SK-N-SH (cell line): ENCODE data around the gene LYZ. TPM values are rescaled to one million over a fixed set of nuclear protein-coding genes. Genes with fewer than 3 reads are reported as not detected.

ENCODE experiments used
- CTCF ChIA-PET: fragments of 300-600, 350-600 bp; formaldehyde crosslinking; extraction: SDS; loops from one replicate; lab custom pipeline; 2021; lab: Yijun Ruan, JAX
- POLR2A ChIA-PET: fragments of 350-600 bp; sonication (Branson Sonifier 250); formaldehyde crosslinking; extraction: SDS; loops from one replicate; lab custom pipeline; 2020; ENCODE audit warnings: antibody characterized with exemption, inconsistent platforms; lab: Yijun Ruan, JAX
- DNase-seq: peaks from one replicate; pipeline ENCODE4 v3.0.0; 2012
- H2AFZ ChIP-seq: fragments of 200-600 bp; sonication (generic); 2 replicates; pipeline ENCODE4 v1.8.1; 2016; ENCODE audit warnings: antibody characterized with exemption, mild to moderate bottlenecking, low read depth
- H3F3A ChIP-seq: fragments of 200-600 bp; sonication (generic); replicated peaks from 2 replicates; pipeline ENCODE3; 2016; ENCODE audit warnings: antibody characterized with exemption, mild to moderate bottlenecking; ENCODE audit not compliant: insufficient read depth
- H3K27ac ChIP-seq, 2 experiments: fragments of 200-500 bp in 1 of 2; fragments of 200-600 bp in 1 of 2; sonication (Bioruptor generic) in 1 of 2; sonication (generic), shearing (Covaris generic) in 1 of 2; 2 replicates each; pipeline versions ENCODE4 v1.5.1 to v1.6.1; 2014 to 2016; ENCODE audit warnings: low read depth in 2 of 2, inconsistent platforms in 1 of 2, low read length in 1 of 2, mild to moderate bottlenecking in 1 of 2, mixed read lengths in 1 of 2
- H3K27me3 ChIP-seq: fragments of 200-600 bp; sonication (generic), shearing (Covaris generic); 2 replicates; pipeline ENCODE4 v1.6.1; 2016; ENCODE audit warnings: mixed run types; ENCODE audit not compliant: insufficient read depth
- H3K36me3 ChIP-seq, 2 experiments: fragments of 200-500 bp in 1 of 2; fragments of 200-600 bp in 1 of 2; sonication (Bioruptor generic) in 1 of 2; sonication (generic) in 1 of 2; replicated peaks in 1 of 2; 2 replicates each; pipeline versions ENCODE3 to v1.5.1; 2014 to 2016; ENCODE audit warnings: low read length in 1 of 2, mild to moderate bottlenecking in 1 of 2; ENCODE audit not compliant: insufficient read depth in 2 of 2, control insufficient read depth in 1 of 2
- H3K4me1 ChIP-seq, 2 experiments: fragments of 200-500 bp in 1 of 2; fragments of 200-600 bp in 1 of 2; sonication (Bioruptor generic) in 1 of 2; sonication (generic), shearing (Covaris generic) in 1 of 2; 2 replicates each; pipeline versions ENCODE4 v1.5.1 to v1.6.1; 2014 to 2016; ENCODE audit warnings: low read depth in 1 of 2, low read length in 1 of 2, mixed run types in 1 of 2; ENCODE audit not compliant: insufficient read depth in 2 of 2, control insufficient read depth in 1 of 2
- H3K4me2 ChIP-seq: fragments of 200-600 bp; sonication (generic), shearing (Covaris generic); 2 replicates; pipeline ENCODE4 v1.6.1; 2017; ENCODE audit warnings: mixed run types
- H3K4me3 ChIP-seq, 2 experiments: fragments of 200-500 bp in 1 of 2; fragments of 200-600 bp in 1 of 2; sonication (Bioruptor generic) in 1 of 2; sonication (generic), shearing (Covaris generic) in 1 of 2; 2 replicates each; pipeline versions ENCODE4 v1.5.1 to v1.8.1; 2014 to 2016; ENCODE audit warnings: low read depth in 2 of 2, inconsistent platforms in 1 of 2, low read length in 1 of 2, mild to moderate bottlenecking in 1 of 2, mixed read lengths in 1 of 2, moderate library complexity in 1 of 2
- H3K79me2 ChIP-seq: fragments of 200-600 bp; sonication (generic); 2 replicates; pipeline ENCODE4 v1.8.1; 2017; ENCODE audit warnings: mild to moderate bottlenecking; ENCODE audit not compliant: insufficient read depth
- H3K9ac ChIP-seq: fragments of 200-600 bp; sonication (generic); 2 replicates; pipeline ENCODE4 v1.6.1; 2017; ENCODE audit warnings: mixed run types
- H3K9me2 ChIP-seq: fragments of 200-600 bp; sonication (generic); 2 replicates; pipeline ENCODE4 v1.6.1; 2017; ENCODE audit warnings: mixed run types
- H3K9me3 ChIP-seq: fragments of 200-600 bp; sonication (generic); 2 replicates; pipeline ENCODE4 v1.6.1; 2017; ENCODE audit warnings: mixed run types, mild to moderate bottlenecking, moderate library complexity
- H4K20me1 ChIP-seq: fragments of 200-600 bp; sonication (generic); 2 replicates; pipeline ENCODE4 v1.6.1; 2017; ENCODE audit warnings: mild to moderate bottlenecking, mixed run types; ENCODE audit not compliant: insufficient read depth
- CHD2 ChIP-seq: fragments of 150-350 bp; IDR thresholded peaks from 2 replicates; pipeline ENCODE4 v1.6.1; 2018; ENCODE audit warnings: low read length; ENCODE audit not compliant: partially characterized antibody
- ELF1 ChIP-seq: IDR thresholded peaks from 2 replicates; pipeline ENCODE4 v1.4.0; 2012
- EZH2phosphoT487 ChIP-seq: fragments of 200-600 bp; sonication (generic); IDR thresholded peaks from 2 replicates; pipeline ENCODE4 v1.6.1; 2017; ENCODE audit warnings: low read depth, mixed run types, mild to moderate bottlenecking, antibody characterized with exemption, moderate library complexity, borderline replicate concordance
- FOXM1 ChIP-seq: IDR thresholded peaks from 2 replicates; pipeline ENCODE4 v1.4.0; 2012; ENCODE audit warnings: low read depth, mild to moderate bottlenecking
- GATA2 ChIP-seq: sonication (generic); formaldehyde crosslinking; IDR thresholded peaks from 2 replicates; pipeline ENCODE4 v1.5.0; 2020; ENCODE audit warnings: mild to moderate bottlenecking, missing genetic modification reagents
- IRF3 ChIP-seq: fragments of 150-350 bp; IDR thresholded peaks from 2 replicates; pipeline ENCODE4 v1.6.1; 2016; ENCODE audit warnings: mild to moderate bottlenecking, low read depth, low read length
- JUND ChIP-seq: IDR thresholded peaks from 2 replicates; pipeline ENCODE4 v1.4.0; 2012
- MAX ChIP-seq: IDR thresholded peaks from 2 replicates; pipeline ENCODE4 v1.4.0; 2012; ENCODE audit warnings: low read depth
- MEF2A ChIP-seq: IDR thresholded peaks from 2 replicates; pipeline ENCODE4 v1.4.0; 2012; ENCODE audit warnings: low read depth, borderline replicate concordance
- NFIC ChIP-seq: IDR thresholded peaks from 2 replicates; pipeline ENCODE4 v1.4.0; 2012; ENCODE audit warnings: borderline replicate concordance
- PBX3 ChIP-seq: IDR thresholded peaks from 2 replicates; pipeline ENCODE4; 2012
- POLR2AphosphoS5 ChIP-seq: IDR thresholded peaks from 2 replicates; pipeline ENCODE4 v1.6.1; 2012; ENCODE audit warnings: low read depth, low read length
- RAD21 ChIP-seq: IDR thresholded peaks from 2 replicates; pipeline ENCODE4 v1.6.1; 2012; ENCODE audit warnings: mild to moderate bottlenecking, low read length
- RCOR1 ChIP-seq: fragments of 150-350 bp; IDR thresholded peaks from 2 replicates; pipeline ENCODE4 v1.6.1; 2017; ENCODE audit warnings: antibody characterized with exemption, low read length
- RFX5 ChIP-seq: IDR thresholded peaks from 2 replicates; pipeline ENCODE4 v1.6.1; 2012; ENCODE audit warnings: mild to moderate bottlenecking, improper control_type of control experiment, low read length
- RXRA ChIP-seq: IDR thresholded peaks from 2 replicates; pipeline ENCODE4 v1.4.0; 2012; ENCODE audit warnings: low read depth, mild to moderate bottlenecking, borderline replicate concordance
- SMC3 ChIP-seq: IDR thresholded peaks from 2 replicates; pipeline ENCODE4 v1.6.1; 2012; ENCODE audit warnings: low read depth, low read length, improper control_type of control experiment
- TCF12 ChIP-seq: IDR thresholded peaks from 2 replicates; pipeline ENCODE4 v1.4.0; 2012
- TEAD4 ChIP-seq: IDR thresholded peaks from 2 replicates; pipeline ENCODE4 v1.4.0; 2012; ENCODE audit warnings: mild to moderate bottlenecking, borderline replicate concordance; ENCODE audit not compliant: insufficient read depth
- USF2 ChIP-seq: fragments of 150-350 bp; IDR thresholded peaks from 2 replicates; pipeline ENCODE4 v1.6.1; 2017; ENCODE audit warnings: antibody characterized with exemption, low read length, low read depth, borderline replicate concordance
- YY1 ChIP-seq: IDR thresholded peaks from 2 replicates; pipeline ENCODE4 v1.4.0; 2012; ENCODE audit warnings: low read depth, mild to moderate bottlenecking
- ZBTB33 ChIP-seq: IDR thresholded peaks from 2 replicates; pipeline ENCODE4 v1.4.0; 2012; ENCODE audit warnings: low read depth, borderline replicate concordance
- WGBS: methylation state at CpG from one replicate; pipeline ENCODE4 v1.1.6; 2017; ENCODE audit warnings: low lambda C conversion rate; 5-methylcytosine and 5-hydroxymethylcytosine counted together
- polyA plus RNA-seq, 3 experiments: library from polyadenylated mRNA; depleted of rRNA; stranded (reverse); fragments of >200 nt; gene quantifications; 2 replicates each; pipeline ENCODE4 v1.2.3, GENCODE V29; 2012

Gene LYZ
- polyA plus RNA-seq, 1 of the 3 experiments (the other 2 are of a cell fraction): not detected

- no peak overlapping the region for H3K4me3 ChIP-seq
- no peaks in the 10 kb centered on the region for H3K9me2 ChIP-seq
- DNase-seq: no peak
- H3K4me1 ChIP-seq: peaks cover 0 to under 1% of the 10 kb centered on the region in 2 experiments; a peak in 1 of 4 replicates
- no peak overlapping the region for H3K27ac ChIP-seq
- no peak overlapping the region for H2AFZ ChIP-seq
- no peaks in the 10 kb centered on the region for H3K9me3 ChIP-seq
- H3K36me3 ChIP-seq: peaks cover 21 to 28% of the 10 kb centered on the region in 2 experiments
- H3K4me2 ChIP-seq: no peak overlapping the region
- no peaks in the 10 kb centered on the region for H4K20me1 ChIP-seq
- ChIA-PET POLR2A (no interaction called here), CTCF (interaction anchor here (0.9 to 4.6 kb wide), 4 partner anchors 20 to 265 kb away, joined by 3 to 32 read pairs (median 8); no protein-coding TSS in a partner anchor)
- peaks cover 11% of the 10 kb centered on the region; the same call in 1 of the 2 replicates for H3K79me2 ChIP-seq
- TF ChIP-seq EZH2phosphoT487 (no peak), FOXM1 (no peak), CHD2 (no peak), MAX (no peak), PBX3 (no peak), RXRA (no peak), TEAD4 (no peak), MEF2A (no peak), USF2 (no peak), NFIC (no peak), RAD21 (no peak), SMC3 (no peak)
- H3F3A ChIP-seq: peaks cover 7% of the 10 kb centered on the region
- no peak overlapping the region for H3K9ac ChIP-seq
- no peaks in the 10 kb centered on the region for H3K27me3 ChIP-seq
- 95% methylated on average over 2 of the region's 2 CpGs for WGBS
Observed at GRCh38 chr12:69386921-69387320, 38.7 kb downstream of the LYZ start.

- CTCF ChIA-PET: interaction anchor here (1.0 to 4.6 kb wide), 8 partner anchors 12 to 251 kb away, joined by 3 to 32 read pairs (median 4); partner anchors contain the start of gene CCT2
- peak; percentile 30 for DNase-seq
- TF ChIP-seq EZH2phosphoT487: no peak
- no peak for TF ChIP-seq ZBTB33
- no peak for TF ChIP-seq CHD2
- no peak for TF ChIP-seq IRF3
- no peak for TF ChIP-seq USF2
- TF ChIP-seq POLR2AphosphoS5: no peak
- TF ChIP-seq ELF1: no peak
- TF ChIP-seq RAD21: peak; percentile 75
- TF ChIP-seq TCF12: no peak
- TF ChIP-seq GATA2 (CRISPR knock-in tag): no peak
- TF ChIP-seq RFX5: no peak
- no peak for TF ChIP-seq JUND
- TF ChIP-seq RCOR1: no peak
- TF ChIP-seq MEF2A: no peak
- no peak for TF ChIP-seq YY1
- peak; percentile 44; the same call in 1 of the 2 replicates for TF ChIP-seq SMC3
Observed at GRCh38 chr12:69388371-69388770, 40.2 kb downstream of the LYZ start.

More at GRCh38 chr12:69388371-69388770, 40.2 kb downstream of the LYZ start:
- POLR2A ChIA-PET: no interaction called here
- H3K9me3 ChIP-seq: no peaks in the 10 kb centered on the region
- peaks cover 7% of the 10 kb centered on the region for H3F3A ChIP-seq
- H4K20me1 ChIP-seq: no peaks in the 10 kb centered on the region
- no peak overlapping the region for H2AFZ ChIP-seq
- peaks cover 18 to 33% of the 10 kb centered on the region in 2 experiments for H3K36me3 ChIP-seq
- no peak overlapping the region for H3K4me3 ChIP-seq
- H3K79me2 ChIP-seq: peaks cover 11% of the 10 kb centered on the region; the same call in 1 of the 2 replicates
- H3K9ac ChIP-seq: no peak overlapping the region
- H3K27ac ChIP-seq: peak overlapping the region in 1 of 2 experiments; percentile 10; a peak in 1 of 4 replicates
- 74% methylated on average over 1 of the region's 1 CpG for WGBS
- H3K27me3 ChIP-seq: no peaks in the 10 kb centered on the region
- H3K4me2 ChIP-seq: no peak overlapping the region
- peaks cover 0 to 6% of the 10 kb centered on the region in 2 experiments; a peak in 1 of 4 replicates for H3K4me1 ChIP-seq
- H3K9me2 ChIP-seq: no peaks in the 10 kb centered on the region
